ENCODE measurements around the gene PDE6D.

- TF ChIP-seq EP300 (IDR thresholded peaks at IDR 0.05; ENCODE audit: borderline replicate concordance) (no peak), TAF1 (IDR thresholded peaks at IDR 0.05; ENCODE audit: low read depth) (no peak), TEAD4 (IDR thresholded peaks at IDR 0.05) (no peak), FOXM1 (IDR thresholded peaks at IDR 0.05; ENCODE audit: borderline replicate concordance, low read depth) (no peak), RAD21 (IDR thresholded peaks at IDR 0.05; ENCODE audit: low read depth) (no peak), YY1 (IDR thresholded peaks at IDR 0.05; ENCODE audit: low read depth) (no peak), USF1 (IDR thresholded peaks at IDR 0.05) (no peak), NFIC (IDR thresholded peaks at IDR 0.05) (no peak), EGR1 (IDR thresholded peaks at IDR 0.05) (no peak), TCF12 (IDR thresholded peaks at IDR 0.05; ENCODE audit: low read depth) (no peak), CREB1 (IDR thresholded peaks at IDR 0.05; ENCODE audit: low read depth) (no peak), CEBPB (IDR thresholded peaks at IDR 0.05) (no peak)
- TF ChIP-seq, protein P1, sequence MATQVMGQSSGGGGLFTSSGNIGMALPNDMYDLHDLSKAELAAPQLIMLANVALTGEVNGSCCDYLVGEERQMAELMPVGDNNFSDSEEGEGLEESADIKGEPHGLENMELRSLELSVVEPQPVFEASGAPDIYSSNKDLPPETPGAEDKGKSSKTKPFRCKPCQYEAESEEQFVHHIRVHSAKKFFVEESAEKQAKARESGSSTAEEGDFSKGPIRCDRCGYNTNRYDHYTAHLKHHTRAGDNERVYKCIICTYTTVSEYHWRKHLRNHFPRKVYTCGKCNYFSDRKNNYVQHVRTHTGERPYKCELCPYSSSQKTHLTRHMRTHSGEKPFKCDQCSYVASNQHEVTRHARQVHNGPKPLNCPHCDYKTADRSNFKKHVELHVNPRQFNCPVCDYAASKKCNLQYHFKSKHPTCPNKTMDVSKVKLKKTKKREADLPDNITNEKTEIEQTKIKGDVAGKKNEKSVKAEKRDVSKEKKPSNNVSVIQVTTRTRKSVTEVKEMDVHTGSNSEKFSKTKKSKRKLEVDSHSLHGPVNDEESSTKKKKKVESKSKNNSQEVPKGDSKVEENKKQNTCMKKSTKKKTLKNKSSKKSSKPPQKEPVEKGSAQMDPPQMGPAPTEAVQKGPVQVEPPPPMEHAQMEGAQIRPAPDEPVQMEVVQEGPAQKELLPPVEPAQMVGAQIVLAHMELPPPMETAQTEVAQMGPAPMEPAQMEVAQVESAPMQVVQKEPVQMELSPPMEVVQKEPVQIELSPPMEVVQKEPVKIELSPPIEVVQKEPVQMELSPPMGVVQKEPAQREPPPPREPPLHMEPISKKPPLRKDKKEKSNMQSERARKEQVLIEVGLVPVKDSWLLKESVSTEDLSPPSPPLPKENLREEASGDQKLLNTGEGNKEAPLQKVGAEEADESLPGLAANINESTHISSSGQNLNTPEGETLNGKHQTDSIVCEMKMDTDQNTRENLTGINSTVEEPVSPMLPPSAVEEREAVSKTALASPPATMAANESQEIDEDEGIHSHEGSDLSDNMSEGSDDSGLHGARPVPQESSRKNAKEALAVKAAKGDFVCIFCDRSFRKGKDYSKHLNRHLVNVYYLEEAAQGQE (IDR thresholded peaks at IDR 0.05; ENCODE audit: low read depth), result no peak
- TF ChIP-seq, protein P2, sequence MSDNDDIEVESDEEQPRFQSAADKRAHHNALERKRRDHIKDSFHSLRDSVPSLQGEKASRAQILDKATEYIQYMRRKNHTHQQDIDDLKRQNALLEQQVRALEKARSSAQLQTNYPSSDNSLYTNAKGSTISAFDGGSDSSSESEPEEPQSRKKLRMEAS (IDR thresholded peaks at IDR 0.05), result no peak
Measured at GRCh38 chr2:231765496-231765929, 15.6 kb downstream of the PDE6D start.

All from Ishikawa (cell line).